OCI-LY7 (cell line): ENCODE results near the gene PRKCA.

Experiments used
- CTCF ChIP-seq: fragments of 200-600 bp; sonication (generic); conservative IDR thresholded peaks from 2 replicates; pipeline ENCODE4 v1.5.1; 2014; ENCODE audit warnings: mild to moderate bottlenecking, antibody characterized with exemption, low read length, moderate library complexity, mixed read lengths
- EZH2phosphoT487 ChIP-seq: fragments of 200-600 bp; sonication (generic); IDR thresholded peaks from 2 replicates; pipeline ENCODE4 v1.6.1; 2018; ENCODE audit warnings: low read depth, borderline replicate concordance, mild to moderate bottlenecking, mixed run types, antibody characterized with exemption, low read length, moderate library complexity, mixed read lengths

- TF ChIP-seq CTCF (no peak), EZH2phosphoT487 (no peak)
These were observed 93.5 kb downstream of the PRKCA start for GRCh38 chr17:66395961-66396360.
